HG03469 (cell line): ENCODE data around the gene TMEM161B.
"Not testable (repeated sequence)": the region's sequence is repeated elsewhere in the genome, so short reads cannot be mapped to it uniquely, and the experiment has no call there.

ENCODE experiments used
- ATAC-seq: cut with Tn5 transposase; IDR thresholded peaks from one replicate; pipeline ENCODE4 v1.9.1; 2021; ENCODE audit warnings: mild to moderate bottlenecking, moderate library complexity, moderate number of reproducible peaks; ENCODE audit not compliant: unreplicated experiment

TMEM161B gene

GRCh38 chr5:88188458-88189132, 80.0 kb downstream of the TMEM161B start:
- ATAC-seq, result no peak

- ATAC-seq, result no peak
Observed at GRCh38 chr5:88183255-88183654, 85.4 kb downstream of the TMEM161B start.

- not testable (repeated sequence) for ATAC-seq
Observed at GRCh38 chr5:88177486-88177885, 91.2 kb downstream of the TMEM161B start.

- ATAC-seq, result no peak
Observed at GRCh38 chr5:88172847-88173758, 95.5 kb downstream of the TMEM161B start.

GRCh38 chr5:88159591-88159990, 109.1 kb downstream of the TMEM161B start:
- ATAC-seq, result no peak

GRCh38 chr5:88158056-88158455, 110.6 kb downstream of the TMEM161B start:
- ATAC-seq, result no peak

- ATAC-seq, result no peak
Observed at GRCh38 chr5:88154891-88155290, 113.8 kb downstream of the TMEM161B start.

GRCh38 chr5:88150747-88151146, 117.9 kb downstream of the TMEM161B start:
- no peak for ATAC-seq

- no peak for ATAC-seq
Observed at GRCh38 chr5:88145611-88146467, 122.8 kb downstream of the TMEM161B start.

GRCh38 chr5:88145221-88145610, 123.4 kb downstream of the TMEM161B start:
- no peak for ATAC-seq
